NT2/D1 (cell line): ENCODE data around the gene TRIM73.
"Not testable (repeated sequence)": the region's sequence is repeated elsewhere in the genome, so short reads cannot be mapped to it uniquely, and the experiment has no call there.

Experiments used
- SUZ12 ChIP-seq: IDR thresholded peaks from 2 replicates; pipeline ENCODE4 v1.6.1; 2011; ENCODE audit not compliant: insufficient read length, insufficient read depth; ENCODE audit errors: extremely low read depth
- ZNF274 ChIP-seq: IDR thresholded peaks from 2 replicates; pipeline ENCODE4 v1.6.1; 2011; ENCODE audit warnings: mild to moderate bottlenecking, low read depth, low read length

GRCh38 chr7:75403455-75404443, 8.3 kb downstream of the TRIM73 start:
- not testable (repeated sequence) for TF ChIP-seq SUZ12, ZNF274
